Duodenal mucosa (tissue), 2 donors: ENCODE results near the gene GAL3ST1.

ENCODE experiments used
- H3K27ac ChIP-seq: one replicate; pipeline ENCODE4 v1.7.0; 2013; ENCODE audit warnings: low read depth, low read length
- H3K27me3 ChIP-seq, 2 donors: one replicate each; pipeline ENCODE4 v1.7.0; 2013; ENCODE audit warnings: low read length in 2 of 2, control low read depth in 1 of 2; ENCODE audit not compliant: insufficient read depth in 2 of 2, control insufficient read depth in 1 of 2
- H3K36me3 ChIP-seq, 2 donors: one replicate each; pipeline ENCODE4 v1.7.0; 2013; ENCODE audit warnings: low read length in 2 of 2, control low read depth in 1 of 2; ENCODE audit not compliant: insufficient read depth in 2 of 2, control insufficient read depth in 1 of 2
- H3K4me1 ChIP-seq, 2 donors: one replicate each; pipeline ENCODE4 v1.7.0; 2013; ENCODE audit warnings: low read length in 2 of 2, control low read depth in 1 of 2; ENCODE audit not compliant: insufficient read depth in 2 of 2, control insufficient read depth in 1 of 2
- H3K4me3 ChIP-seq, 2 donors: one replicate each; pipeline ENCODE4 v1.7.0; 2013; ENCODE audit warnings: low read length in 2 of 2, low read depth in 1 of 2
- H3K9ac ChIP-seq, 2 donors: one replicate each; pipeline ENCODE4 v1.7.0; 2013; ENCODE audit warnings: low read length in 2 of 2, low read depth in 1 of 2
- H3K9me3 ChIP-seq, 2 donors: one replicate each; pipeline ENCODE4 v1.7.0; 2013; ENCODE audit warnings: low read length in 2 of 2, control low read depth in 1 of 2; ENCODE audit not compliant: control insufficient read depth in 1 of 2

Gene GAL3ST1

DNA sequence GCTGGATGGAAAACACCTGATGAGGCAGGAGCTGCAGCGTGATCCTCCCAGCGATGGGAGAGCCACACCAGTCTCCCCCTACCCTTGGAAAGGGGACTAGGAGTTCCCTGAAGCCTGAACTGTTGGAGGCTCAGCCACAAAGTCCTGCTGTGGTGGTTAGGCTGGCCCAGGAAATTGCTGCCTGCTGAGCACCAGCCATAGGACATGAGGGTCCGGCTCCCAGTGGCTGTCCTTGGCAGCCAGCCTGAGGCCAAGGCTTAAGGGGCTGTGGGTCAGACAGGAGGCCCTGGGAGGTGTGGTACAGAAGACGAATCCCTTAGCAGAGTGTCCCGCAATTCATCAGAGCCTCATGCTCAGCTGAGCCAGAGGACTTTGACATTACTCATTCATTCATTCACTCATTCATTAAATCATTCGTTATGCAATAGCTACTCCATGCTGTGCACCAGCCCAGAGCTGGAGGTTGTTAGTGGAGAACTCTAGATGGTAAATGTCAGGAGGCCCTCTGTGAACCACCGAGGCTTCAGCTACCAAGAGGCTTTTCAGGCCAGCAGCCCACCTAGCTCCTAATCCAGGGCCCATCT, 54.5 kb downstream of the GAL3ST1 start:
- no peak overlapping the region for H3K9ac ChIP-seq
- H3K4me3 ChIP-seq = no peak overlapping the region
- no peaks in the 10 kb centered on the region for H3K4me1 ChIP-seq
- H3K27ac ChIP-seq = no peak overlapping the region
- no peaks in the 10 kb centered on the region for H3K27me3 ChIP-seq
- H3K9me3 ChIP-seq = no peaks in the 10 kb centered on the region
- no peaks in the 10 kb centered on the region for H3K36me3 ChIP-seq

DNA sequence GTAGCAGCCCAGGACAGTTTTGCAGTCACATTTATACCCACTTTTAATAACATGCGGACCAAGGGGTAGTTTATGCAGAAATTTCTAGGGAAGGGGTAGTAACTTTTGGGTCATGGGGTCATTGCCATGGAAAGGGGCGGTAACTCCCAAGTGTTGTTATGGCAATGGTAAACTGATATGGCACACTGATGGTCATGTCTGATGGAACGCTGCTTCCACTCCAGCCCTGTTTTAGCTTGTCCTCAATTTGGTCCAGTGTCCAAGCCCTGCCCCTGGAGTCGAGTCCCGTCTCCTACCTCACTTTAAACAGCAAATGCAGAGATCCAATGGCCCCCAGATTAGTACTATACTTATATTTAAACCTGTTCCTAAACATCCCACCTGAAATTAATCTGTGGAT, 57.7 kb downstream of the GAL3ST1 start:
- no peak overlapping the region for H3K4me3 ChIP-seq

DNA sequence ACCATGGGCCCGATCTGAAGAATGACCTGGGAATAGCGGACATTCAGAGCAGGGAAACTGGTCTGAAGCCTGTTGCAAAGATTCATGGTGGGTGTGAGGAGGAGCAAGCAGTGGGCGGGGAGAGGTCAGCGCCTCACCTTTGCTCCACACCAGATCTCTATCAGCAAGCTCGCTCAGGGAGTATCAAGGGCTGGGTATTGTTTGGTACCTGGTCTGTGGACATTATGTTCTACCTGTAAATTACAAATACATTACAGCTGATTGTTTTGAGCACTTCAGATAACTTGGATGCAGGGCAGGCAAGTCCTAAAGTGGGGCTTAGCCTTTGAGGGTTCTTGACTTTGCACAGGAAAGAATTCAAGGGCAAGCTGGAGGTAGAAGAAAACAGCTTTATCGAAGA, 58.2 kb downstream of the GAL3ST1 start:
- no peaks in the 10 kb centered on the region for H3K36me3 ChIP-seq
- H3K4me1 ChIP-seq = no peaks in the 10 kb centered on the region
- H3K9me3 ChIP-seq = no peaks in the 10 kb centered on the region
- H3K27me3 ChIP-seq = no peaks in the 10 kb centered on the region
- H3K27ac ChIP-seq = no peak overlapping the region
- H3K4me3 ChIP-seq = no peak overlapping the region
- no peak overlapping the region for H3K9ac ChIP-seq

More for the DNA sequence above, 57.7 kb downstream of the GAL3ST1 start:
- no peaks in the 10 kb centered on the region for H3K4me1 ChIP-seq
- H3K27me3 ChIP-seq = no peaks in the 10 kb centered on the region
- no peaks in the 10 kb centered on the region for H3K9me3 ChIP-seq
- no peaks in the 10 kb centered on the region for H3K36me3 ChIP-seq
- H3K27ac ChIP-seq = no peak overlapping the region
- no peak overlapping the region for H3K9ac ChIP-seq

DNA sequence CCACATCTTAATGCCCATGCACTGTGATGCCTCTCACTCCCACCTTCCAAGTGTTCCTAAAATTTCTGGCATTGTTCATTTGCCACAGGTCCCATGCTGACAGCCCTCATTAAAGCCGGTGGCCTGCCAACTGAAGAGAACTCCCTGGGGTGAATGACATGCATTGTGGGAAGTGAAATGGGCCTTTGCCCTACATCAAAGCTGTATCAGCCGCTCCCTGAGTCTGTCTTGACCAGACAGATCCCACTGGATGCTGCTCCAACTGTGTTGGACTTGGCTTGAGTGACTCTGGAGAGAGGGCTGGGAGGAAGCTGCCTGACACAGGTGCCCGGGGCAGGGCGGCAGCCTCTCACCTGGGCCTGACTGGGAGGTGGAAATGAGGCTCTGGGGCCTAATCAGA, 60.2 kb downstream of the GAL3ST1 start:
- Histone ChIP-seq H3K27ac (no peak overlapping the region), H3K9me3 (no peaks in the 10 kb centered on the region), H3K4me1 (no peaks in the 10 kb centered on the region), H3K36me3 (no peaks in the 10 kb centered on the region), H3K27me3 (no peaks in the 10 kb centered on the region), H3K4me3 (no peak overlapping the region), H3K9ac (no peak overlapping the region)

DNA sequence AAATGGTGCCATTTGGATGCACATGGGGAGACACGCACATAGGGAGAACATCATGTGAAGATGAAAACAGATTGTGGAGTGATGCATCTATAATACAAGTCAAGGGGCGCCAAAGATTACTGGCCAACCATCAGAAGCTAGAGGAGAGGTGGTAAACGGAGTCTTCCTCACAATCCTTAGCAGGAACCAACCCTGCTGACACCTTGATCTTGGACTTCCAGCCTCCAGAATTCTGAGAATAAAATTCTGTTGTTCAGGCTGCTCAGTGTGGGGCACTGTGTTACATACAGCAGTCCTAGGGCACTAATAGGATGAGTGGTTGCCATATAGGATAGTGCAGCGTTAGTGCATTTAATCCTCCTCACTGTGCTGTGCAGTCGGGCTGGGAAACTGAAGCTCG, 61.0 kb downstream of the GAL3ST1 start:
- Histone ChIP-seq H3K4me3 (no peak overlapping the region), H3K27ac (no peak overlapping the region), H3K4me1 (no peaks in the 10 kb centered on the region), H3K9me3 (no peaks in the 10 kb centered on the region), H3K27me3 (no peaks in the 10 kb centered on the region), H3K36me3 (no peaks in the 10 kb centered on the region), H3K9ac (no peak overlapping the region)

DNA sequence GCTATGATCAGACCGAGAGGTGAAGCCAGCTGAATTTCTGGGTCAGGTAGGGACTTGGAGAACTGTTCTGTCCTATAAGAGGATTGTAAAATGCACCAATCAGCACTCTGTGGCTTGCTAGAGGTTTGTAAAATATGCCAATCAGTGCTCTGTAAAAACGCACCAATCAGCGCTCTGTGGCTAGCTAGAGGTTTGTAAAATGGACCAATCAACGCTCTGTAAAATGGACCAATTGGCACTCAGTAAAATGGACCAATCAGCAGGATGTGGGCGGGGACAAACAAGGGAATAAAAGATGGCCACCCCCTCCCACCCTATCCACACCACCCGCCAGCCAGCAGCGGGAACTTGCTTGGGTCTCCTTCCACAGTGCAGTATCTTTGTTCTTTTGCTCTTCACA, 62.6 kb downstream of the GAL3ST1 start:
- H3K9ac ChIP-seq = no peak overlapping the region
- H3K9me3 ChIP-seq = no peaks in the 10 kb centered on the region
- no peak overlapping the region for H3K27ac ChIP-seq
- no peaks in the 10 kb centered on the region for H3K36me3 ChIP-seq
- H3K4me3 ChIP-seq = no peak overlapping the region
- H3K27me3 ChIP-seq = no peaks in the 10 kb centered on the region
- no peaks in the 10 kb centered on the region for H3K4me1 ChIP-seq

DNA sequence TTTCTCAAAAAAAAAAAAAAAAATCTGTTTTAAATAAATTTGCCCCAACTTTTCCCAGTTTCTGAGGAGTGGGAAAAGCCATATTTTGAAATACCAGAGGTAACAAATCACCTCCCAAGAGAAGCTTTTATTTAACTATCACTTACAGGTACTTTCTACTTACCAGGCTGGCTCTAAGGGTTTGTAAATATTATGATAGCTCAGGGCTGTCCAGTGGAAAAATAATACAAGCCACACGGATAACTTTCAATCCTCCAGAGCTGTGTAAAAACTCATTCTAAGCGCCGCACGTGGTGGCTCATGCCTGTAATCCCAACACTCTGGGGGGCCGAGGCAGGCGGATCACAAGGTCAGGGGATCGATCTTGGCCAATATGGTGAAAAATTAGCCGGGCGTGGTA, 63.4 kb downstream of the GAL3ST1 start:
- peaks cover 0 to 4% of the 10 kb centered on the region in 2 donors for H3K27me3 ChIP-seq
- no peaks in the 10 kb centered on the region for H3K36me3 ChIP-seq
- no peak overlapping the region for H3K9ac ChIP-seq
- no peak overlapping the region for H3K4me3 ChIP-seq
- H3K4me1 ChIP-seq = no peaks in the 10 kb centered on the region
- no peak overlapping the region for H3K27ac ChIP-seq
- H3K9me3 ChIP-seq = no peaks in the 10 kb centered on the region

DNA sequence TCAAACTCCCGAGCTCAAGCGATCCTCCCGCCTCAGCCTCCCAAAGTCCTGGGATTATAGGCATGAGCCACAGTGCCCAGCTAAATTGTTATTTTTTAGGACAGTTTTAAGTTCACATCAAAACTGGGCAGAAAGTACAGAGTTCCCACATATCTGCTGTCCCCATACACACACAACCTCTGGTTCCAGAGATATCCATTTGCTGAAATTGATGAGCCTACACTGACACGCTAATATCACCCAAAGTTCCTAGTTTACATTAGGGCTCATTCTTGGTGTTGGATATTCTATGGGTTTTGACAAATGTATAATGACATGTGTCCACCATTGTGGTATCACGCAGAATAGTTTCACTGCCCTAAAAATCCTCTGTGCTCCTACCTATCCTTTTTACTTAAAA, 66.2 kb downstream of the GAL3ST1 start:
- no peak overlapping the region for H3K9ac ChIP-seq
- no peak overlapping the region for H3K4me3 ChIP-seq
- H3K27ac ChIP-seq = no peak overlapping the region
- peaks cover 6 to 19% of the 10 kb centered on the region in 2 donors for H3K27me3 ChIP-seq
- no peaks in the 10 kb centered on the region for H3K9me3 ChIP-seq
- no peaks in the 10 kb centered on the region for H3K36me3 ChIP-seq
- H3K4me1 ChIP-seq = no peaks in the 10 kb centered on the region

DNA sequence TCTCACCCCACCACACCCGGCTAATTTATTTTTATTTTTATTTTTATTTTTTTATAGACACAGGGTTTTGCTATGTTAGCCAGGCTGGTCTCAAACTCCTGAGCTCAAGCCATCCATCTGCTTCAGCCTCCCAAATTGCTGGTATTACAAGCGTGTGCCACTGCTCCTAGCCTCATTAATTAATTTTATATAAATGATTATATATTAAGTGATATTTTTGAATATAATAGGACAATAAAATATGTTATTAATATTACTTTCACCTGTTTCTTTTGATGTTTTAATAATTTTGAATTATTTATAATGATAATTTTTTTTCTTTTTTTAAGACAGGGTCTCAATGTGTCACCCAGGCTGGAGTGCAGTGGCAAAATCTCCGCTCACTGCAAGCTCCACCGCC, 66.8 kb downstream of the GAL3ST1 start:
- H3K9ac ChIP-seq = no peak overlapping the region
- H3K27me3 ChIP-seq = peaks cover 6 to 19% of the 10 kb centered on the region in 2 donors
- H3K27ac ChIP-seq = no peak overlapping the region
- H3K9me3 ChIP-seq = no peaks in the 10 kb centered on the region
- H3K4me3 ChIP-seq = no peak overlapping the region
- H3K36me3 ChIP-seq = no peaks in the 10 kb centered on the region
- no peaks in the 10 kb centered on the region for H3K4me1 ChIP-seq

DNA sequence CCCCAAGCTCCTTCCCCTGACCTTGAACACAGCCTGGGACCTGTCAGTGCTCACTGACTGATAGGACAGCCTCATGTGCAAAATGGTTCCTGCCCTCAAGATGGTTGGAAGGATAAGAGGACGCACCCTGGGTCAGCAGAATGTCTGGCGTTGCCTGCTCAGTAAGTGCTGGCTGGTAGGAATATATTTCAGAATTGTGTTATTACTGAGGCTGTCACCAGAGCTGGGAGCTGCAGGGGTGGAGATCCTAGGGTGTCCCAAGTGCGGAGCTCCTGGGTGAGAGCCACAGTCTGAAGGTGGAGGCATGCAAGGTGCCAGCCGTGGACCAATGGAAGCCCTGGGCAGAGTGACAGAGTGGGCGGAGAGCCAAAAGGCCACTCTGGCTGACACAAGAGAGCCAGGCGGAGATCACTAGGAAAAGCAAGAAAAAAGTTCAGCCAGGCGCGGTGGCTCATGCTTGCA, 67.9 kb downstream of the GAL3ST1 start:
- Histone ChIP-seq H3K27ac (no peak overlapping the region), H3K9ac (no peak overlapping the region)

More for the DNA sequence above, 67.9 kb downstream of the GAL3ST1 start:
- H3K4me1 ChIP-seq = no peaks in the 10 kb centered on the region
- no peak overlapping the region for H3K4me3 ChIP-seq
- no peaks in the 10 kb centered on the region for H3K36me3 ChIP-seq
- peaks cover 6 to 24% of the 10 kb centered on the region in 2 donors for H3K27me3 ChIP-seq
- no peaks in the 10 kb centered on the region for H3K9me3 ChIP-seq
